Activated CD4-positive, alpha-beta memory T cell treated with anti-CD3 and anti-CD28 coated beads, Interleukin-2, amount 10 ng/mL, durations not matched to agents 7 days and 5 days (primary cell): Measurements from ENCODE around the gene CALR3. TPM values are rescaled to one million over a fixed set of nuclear protein-coding genes. Genes with fewer than 3 reads are reported as not detected.
A peak's percentile ranks its signal among the peaks of the same experiment; 100 is the strongest.
"Not testable (repeated sequence)": the region's sequence is repeated elsewhere in the genome, so short reads cannot be mapped to it uniquely, and the experiment has no call there.

Experiments
- CTCF ChIA-PET: fragments of 350-600 bp; sonication (Branson Sonifier 250); formaldehyde crosslinking; loops from one replicate; lab custom pipeline; 2021; ENCODE audit warnings: antibody characterized with exemption, inconsistent platforms; lab: Charles Lee
- POLR2A ChIA-PET: fragments of 350-600 bp; sonication (Branson Sonifier 250); formaldehyde crosslinking; loops from one replicate; lab custom pipeline; 2021; ENCODE audit warnings: antibody characterized with exemption; lab: Charles Lee
- DNase-seq: peaks from one replicate; pipeline ENCODE4 v3.0.0-alpha.2; 2020
- H3K27ac Mint-ChIP-seq: one replicate; pipeline ENCODE4 v1.8.0; 2021; ENCODE audit warnings: mild to moderate bottlenecking, mixed read lengths
- H3K27me3 Mint-ChIP-seq: one replicate; pipeline ENCODE4 v1.8.0; 2021; ENCODE audit warnings: mixed read lengths
- H3K36me3 Mint-ChIP-seq: one replicate; pipeline ENCODE4 v1.8.0; 2021; ENCODE audit warnings: low read depth, mixed read lengths
- H3K4me1 Mint-ChIP-seq: one replicate; pipeline ENCODE4 v1.8.0; 2021; ENCODE audit warnings: mixed read lengths
- H3K4me3 Mint-ChIP-seq: one replicate; pipeline ENCODE4 v1.8.0; 2021; ENCODE audit warnings: mild to moderate bottlenecking, mixed read lengths
- H3K9me3 Mint-ChIP-seq: one replicate; pipeline ENCODE4 v1.8.0; 2021; ENCODE audit warnings: mixed read lengths
- total RNA-seq, 2 experiments: library from RNA; stranded (reverse); gene quantifications; one replicate each; pipeline ENCODE4 v1.2.3, GENCODE V29; 2021

The CALR3 gene, protein sequence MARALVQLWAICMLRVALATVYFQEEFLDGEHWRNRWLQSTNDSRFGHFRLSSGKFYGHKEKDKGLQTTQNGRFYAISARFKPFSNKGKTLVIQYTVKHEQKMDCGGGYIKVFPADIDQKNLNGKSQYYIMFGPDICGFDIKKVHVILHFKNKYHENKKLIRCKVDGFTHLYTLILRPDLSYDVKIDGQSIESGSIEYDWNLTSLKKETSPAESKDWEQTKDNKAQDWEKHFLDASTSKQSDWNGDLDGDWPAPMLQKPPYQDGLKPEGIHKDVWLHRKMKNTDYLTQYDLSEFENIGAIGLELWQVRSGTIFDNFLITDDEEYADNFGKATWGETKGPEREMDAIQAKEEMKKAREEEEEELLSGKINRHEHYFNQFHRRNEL
- not detected for total RNA-seq

DNA sequence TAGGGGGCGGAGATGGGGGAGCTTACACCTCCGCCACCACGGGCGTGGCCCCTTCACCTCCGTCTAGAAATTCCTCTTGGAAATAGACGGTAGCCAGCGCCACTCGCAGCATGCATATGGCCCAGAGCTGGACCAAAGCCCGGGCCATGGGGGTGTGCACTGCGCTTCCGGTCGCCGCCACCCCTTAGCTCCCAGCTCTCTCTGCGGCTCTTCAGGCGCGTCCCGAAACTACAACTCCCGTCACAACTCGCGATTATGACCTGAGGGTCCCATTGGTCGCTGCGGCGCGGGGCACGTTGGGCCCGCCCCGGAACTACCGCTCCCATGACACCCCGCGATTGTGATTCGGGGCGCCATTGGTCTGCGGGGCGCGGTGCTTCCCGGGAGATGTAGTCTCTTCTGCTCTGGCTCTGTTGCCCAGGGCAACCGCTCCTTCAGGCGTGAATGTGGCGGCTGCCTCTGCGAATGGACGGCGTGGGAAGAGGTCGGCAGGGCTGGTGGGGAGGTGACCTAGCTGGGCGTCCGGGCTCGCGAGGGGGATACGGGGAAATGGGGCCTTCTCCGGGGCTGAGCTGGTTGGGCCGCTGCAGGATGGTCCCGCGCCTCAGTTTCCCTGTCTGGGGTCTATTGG is at the start of gene CALR3, which contains the start of gene C19orf44:
Gene CALR3 (minus strand): TSS at position 186 of the 631 bp plus-strand sequence. CDS start 38 bp downstream, at position 148.
Gene C19orf44 (plus strand): TSS at position 413 of the 631 bp plus-strand sequence. CDS start 4,399 bp downstream, outside the sequence.
- no peaks in the 10 kb centered on the region for H3K27me3 Mint-ChIP-seq
- no peaks in the 10 kb centered on the region for H3K9me3 Mint-ChIP-seq
- H3K4me3 Mint-ChIP-seq, result peak within 1 kb of the TSS; percentile 96
- DNase-seq, result peak; percentile 99
- POLR2A ChIA-PET, result interaction anchor here (0.6 to 1.8 kb wide), 9 partner anchors 25 to 165 kb away, joined by 3 to 8 read pairs (median 3); partner anchors contain the start of gene TMEM38A
- H3K36me3 Mint-ChIP-seq, result peaks cover 2% of the 10 kb centered on the region
- peaks cover 25% of the 10 kb centered on the region for H3K4me1 Mint-ChIP-seq
- peak within 1 kb of the TSS; percentile 71 for H3K27ac Mint-ChIP-seq
- CTCF ChIA-PET, result interaction anchor here (0.5 to 1.4 kb wide), 6 partner anchors 8 to 1922 kb away, joined by 3 to 4 read pairs (median 3); no protein-coding TSS in a partner anchor

DNA sequence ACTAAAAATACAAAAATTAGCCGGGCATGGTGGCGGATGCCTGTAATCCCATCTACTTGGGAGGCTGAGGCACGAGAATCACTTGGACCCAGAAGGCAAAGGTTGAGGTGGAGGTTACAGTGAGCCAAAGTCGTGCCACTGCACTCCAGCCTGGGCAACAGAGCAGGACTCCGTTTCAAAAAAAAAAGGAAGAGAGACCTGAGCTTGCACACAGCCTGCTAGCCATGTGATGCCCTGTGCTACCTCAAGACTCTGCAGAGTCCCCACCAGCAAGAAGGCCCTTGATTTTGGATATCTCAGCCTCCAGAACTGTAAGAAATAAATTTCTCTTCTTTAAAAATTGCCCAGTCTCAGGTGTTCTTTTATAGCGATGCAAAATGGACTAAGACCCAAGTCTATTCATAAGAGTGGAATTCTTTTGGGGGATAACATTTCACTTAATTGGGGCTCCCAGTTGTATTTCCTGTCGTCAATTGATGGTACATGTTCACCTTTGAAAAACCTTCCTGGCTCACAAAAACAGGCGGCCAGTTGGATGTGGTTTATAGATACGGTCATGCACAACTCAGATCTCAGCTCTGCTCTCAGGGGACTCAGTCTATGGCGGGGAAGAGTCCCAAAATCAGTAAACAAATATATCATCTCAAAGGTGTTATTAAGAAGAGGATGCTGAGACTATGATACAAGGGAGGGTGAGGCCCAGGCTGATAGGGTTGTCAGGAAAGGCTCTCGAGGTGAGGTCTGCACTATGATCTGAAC is 48.7 kb upstream of the CALR3 start:
- no peaks in the 10 kb centered on the region for H3K9me3 Mint-ChIP-seq
- H3K4me3 Mint-ChIP-seq, result peak overlapping the region; percentile 38
- H3K36me3 Mint-ChIP-seq, result peaks cover 29% of the 10 kb centered on the region
- DNase-seq, result no peak
- ChIA-PET POLR2A (interaction anchor here (2.6 to 3.1 kb wide), 3 partner anchors 22 to 83 kb away, joined by 5 to 29 read pairs (median 11); partner anchors contain the start of gene MED26), CTCF (no interaction called here)
- H3K27me3 Mint-ChIP-seq, result no peaks in the 10 kb centered on the region
- peaks cover 52% of the 10 kb centered on the region for H3K4me1 Mint-ChIP-seq
- peak overlapping the region; percentile 63 for H3K27ac Mint-ChIP-seq

DNA sequence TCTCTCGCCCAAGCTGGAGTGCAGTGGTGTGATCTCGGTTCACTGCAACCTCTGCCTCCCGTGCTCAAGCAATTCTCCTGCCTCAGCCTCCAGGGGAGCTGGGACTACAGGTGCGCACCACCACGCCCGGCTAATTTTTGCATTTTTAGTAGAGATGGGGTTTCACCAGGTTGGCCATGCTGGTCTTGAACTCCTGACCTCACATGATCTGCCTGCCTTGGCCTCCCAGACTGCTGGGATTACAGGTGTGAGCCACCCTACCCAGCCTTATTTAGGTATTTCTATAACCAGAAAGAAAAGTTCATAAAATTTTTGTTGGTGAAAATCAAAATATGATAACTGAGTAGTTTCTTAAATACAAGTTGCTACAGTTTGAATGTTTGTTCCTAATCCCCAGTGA is 47.8 kb upstream of the CALR3 start:
- H3K9me3 Mint-ChIP-seq, DNase-seq, H3K27me3 Mint-ChIP-seq: not testable (repeated sequence)
- Mint-ChIP-seq H3K4me3 (peak overlapping the region; percentile 88), H3K27ac (peak overlapping the region; percentile 89), H3K36me3 (peaks cover 36% of the 10 kb centered on the region), H3K4me1 (peaks cover 52% of the 10 kb centered on the region)
- POLR2A ChIA-PET, result interaction anchor here (0.6 to 3.1 kb wide), 12 partner anchors 11 to 217 kb away, joined by 3 to 29 read pairs (median 8); partner anchors contain the start of genes C19orf44, CALR3 and MED26
- CTCF ChIA-PET, result interaction anchor here (0.7 to 1.4 kb wide), 2 partner anchors 22 to 547 kb away, joined by 3 read pairs; no protein-coding TSS in a partner anchor

DNA sequence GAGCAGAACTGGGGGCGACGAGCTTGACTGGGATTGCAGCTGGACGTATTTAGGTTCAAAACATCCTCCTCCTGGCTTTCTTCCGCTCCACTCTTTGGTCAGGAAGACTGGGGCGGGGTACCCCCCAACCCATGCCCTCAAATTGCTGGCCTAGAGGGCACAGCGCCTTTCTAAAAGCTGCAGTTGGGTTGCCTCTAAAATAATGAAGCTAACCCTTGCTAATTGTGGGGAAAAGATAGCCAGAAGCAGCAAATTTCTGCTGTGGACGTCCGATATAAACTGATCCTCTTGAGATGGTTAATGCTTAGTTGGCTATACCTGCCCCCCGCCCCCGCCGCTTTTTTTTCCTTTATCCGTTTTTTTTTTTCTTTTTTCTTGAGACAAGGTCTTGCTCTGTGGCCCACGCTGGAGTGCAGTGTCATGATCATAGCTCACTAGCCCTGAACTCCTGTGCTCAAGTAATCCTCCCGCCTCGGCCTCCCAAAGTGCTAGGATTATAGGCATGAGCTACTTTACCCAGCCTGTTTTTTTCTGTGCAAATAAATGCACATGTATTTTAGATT is 47.0 kb upstream of the CALR3 start:
- peaks cover 54% of the 10 kb centered on the region for H3K4me1 Mint-ChIP-seq
- ChIA-PET CTCF (interaction anchor here (0.7 to 1.4 kb wide), 4 partner anchors 15 to 548 kb away, joined by 3 to 6 read pairs (median 3); no protein-coding TSS in a partner anchor), POLR2A (interaction anchor here (0.6 to 3.1 kb wide), 19 partner anchors 11 to 399 kb away, joined by 3 to 29 read pairs (median 4); partner anchors contain the start of genes C19orf44, CALR3, MED26 and TMEM38A)
- H3K27ac Mint-ChIP-seq, result peak overlapping the region; percentile 89
- peaks cover 43% of the 10 kb centered on the region for H3K36me3 Mint-ChIP-seq
- no peaks in the 10 kb centered on the region for H3K9me3 Mint-ChIP-seq
- peak overlapping the region; percentile 88 for H3K4me3 Mint-ChIP-seq
- DNase-seq, result no peak
- H3K27me3 Mint-ChIP-seq, result no peaks in the 10 kb centered on the region

DNA sequence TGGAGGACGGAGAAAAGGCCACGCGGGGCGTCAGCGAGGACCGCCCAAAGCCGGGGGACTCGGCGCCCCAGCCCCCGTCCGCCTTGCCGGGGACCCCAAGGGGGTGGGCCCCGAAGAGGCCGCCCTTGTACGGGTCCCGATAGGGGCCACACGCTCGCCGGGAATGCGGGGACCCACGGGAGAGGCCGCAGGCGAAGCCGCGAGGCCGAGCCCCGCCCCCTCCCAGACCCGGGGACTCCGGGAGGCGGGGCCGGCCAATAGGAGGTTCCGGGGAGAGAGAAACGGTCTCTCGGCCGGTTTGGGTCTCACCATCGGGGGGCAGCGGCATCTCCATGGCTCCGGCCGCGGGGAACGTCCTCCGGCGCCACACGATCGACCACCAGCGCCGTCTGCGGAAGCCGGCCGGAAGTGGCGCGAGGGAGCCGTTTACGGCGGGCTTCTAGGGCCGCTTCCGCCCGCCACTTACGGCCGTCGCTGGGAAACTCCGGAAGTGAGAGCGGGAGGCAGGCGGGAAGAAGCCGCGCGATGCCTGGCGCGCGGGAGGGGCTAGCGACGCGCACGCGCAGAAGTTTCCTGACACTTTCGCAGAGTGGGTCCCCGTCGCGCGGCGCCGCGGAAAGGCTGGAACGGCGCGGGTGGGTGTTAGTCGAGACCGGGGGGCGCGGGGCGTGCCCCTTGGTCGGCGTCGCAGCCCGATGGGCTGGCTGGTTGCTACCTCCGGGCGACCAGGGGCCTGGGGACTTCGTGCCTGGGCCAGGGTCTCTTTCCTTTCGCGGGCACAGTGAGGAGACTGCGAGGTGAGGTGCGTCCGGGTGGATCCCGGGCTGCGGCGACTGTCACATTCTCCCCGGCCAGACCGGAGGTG is 46.3 kb upstream of the CALR3 start, which contains the start of gene CHERP:
Gene CHERP (minus strand): TSS at position 393 of the 865 bp plus-strand sequence. CDS start 59 bp downstream, at position 334.
- CTCF ChIA-PET, result interaction anchor here (0.8 to 1.4 kb wide), 5 partner anchors 14 to 159 kb away, joined by 3 to 6 read pairs (median 3); no protein-coding TSS in a partner anchor
- H3K36me3 Mint-ChIP-seq, result peaks cover 49% of the 10 kb centered on the region

DNA sequence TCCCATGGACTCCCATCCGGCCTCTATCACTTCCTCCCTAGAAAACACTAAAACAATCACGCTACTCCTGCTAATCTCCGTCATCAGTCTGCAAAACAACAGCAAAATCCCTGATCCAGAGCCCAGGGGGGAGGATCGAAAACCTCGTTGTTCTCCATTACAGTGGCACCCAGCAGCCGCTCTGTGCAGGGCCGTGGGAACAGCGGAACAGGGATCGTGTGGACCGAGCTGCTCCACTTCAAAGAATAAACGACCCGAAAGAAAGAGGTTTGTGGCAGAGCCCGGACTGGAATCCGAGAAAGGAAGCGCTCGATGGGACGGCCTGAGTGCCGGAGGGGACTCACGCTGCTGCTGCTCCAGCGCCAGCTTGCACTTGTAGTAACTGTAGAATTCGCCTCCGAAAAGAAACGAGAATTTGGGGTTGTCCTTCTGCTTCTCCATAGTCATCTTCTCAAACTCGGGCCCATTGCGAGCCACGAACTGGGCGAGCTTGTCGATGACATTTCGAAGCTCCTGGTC is 45.6 kb upstream of the CALR3 start:
- no peaks in the 10 kb centered on the region for H3K27me3 Mint-ChIP-seq
- H3K36me3 Mint-ChIP-seq, result peaks cover 52% of the 10 kb centered on the region
- H3K27ac Mint-ChIP-seq, result peak overlapping the region; percentile 70
- peak; percentile 29 for DNase-seq
- POLR2A ChIA-PET, result interaction anchor here (0.7 to 2.5 kb wide), 11 partner anchors 20 to 119 kb away, joined by 3 to 19 read pairs (median 4); partner anchors contain the start of genes C19orf44, CALR3, MED26 and SLC35E1
- peaks cover 55% of the 10 kb centered on the region for H3K4me1 Mint-ChIP-seq
- peak overlapping the region; percentile 88 for H3K4me3 Mint-ChIP-seq
- no peaks in the 10 kb centered on the region for H3K9me3 Mint-ChIP-seq
- CTCF ChIA-PET, result interaction anchor here (0.9 to 1.4 kb wide), 2 partner anchors 32 to 159 kb away, joined by 3 read pairs; no protein-coding TSS in a partner anchor

More for the DNA sequence above, 46.3 kb upstream of the CALR3 start, which contains the start of gene CHERP:
- peak; percentile 95 for DNase-seq
- Mint-ChIP-seq H3K4me3 (peak within 1 kb of the TSS; percentile 88), H3K27me3 (no peaks in the 10 kb centered on the region), H3K9me3 (no peaks in the 10 kb centered on the region), H3K4me1 (peaks cover 57% of the 10 kb centered on the region), H3K27ac (peak within 1 kb of the TSS; percentile 89)
- POLR2A ChIA-PET, result interaction anchor here (0.6 to 3.1 kb wide), 25 partner anchors 12 to 398 kb away, joined by 3 to 29 read pairs (median 4); partner anchors contain the start of genes C19orf44, CALR3, MED26 and SLC35E1

DNA sequence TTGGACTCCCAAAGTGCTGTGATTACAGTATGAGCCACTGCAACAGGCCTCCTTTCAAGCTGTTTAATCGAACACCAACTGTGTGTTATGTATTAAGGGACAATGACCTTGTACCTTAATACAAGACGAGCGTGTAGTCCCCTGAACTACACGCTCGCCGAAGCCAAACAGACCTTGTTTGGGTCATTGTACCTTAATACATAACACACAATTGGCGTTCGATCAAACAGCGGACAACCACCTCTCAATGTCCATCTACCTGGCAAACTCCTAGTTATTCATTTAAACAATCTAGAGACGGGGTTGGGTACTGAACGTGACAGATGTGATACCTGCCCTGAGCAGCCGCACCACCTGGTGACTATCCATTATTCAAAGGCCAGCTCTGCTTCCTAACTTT is 45.0 kb upstream of the CALR3 start:
- ChIA-PET POLR2A (interaction anchor here (0.8 to 2.2 kb wide), 7 partner anchors 19 to 120 kb away, joined by 3 to 11 read pairs (median 4); partner anchors contain the start of genes MED26, SLC35E1 and TMEM38A), CTCF (interaction anchor here (1.4 kb wide), 1 partner anchor 33 kb away, joined by 3 read pairs; no protein-coding TSS in a partner anchor)
- H3K36me3 Mint-ChIP-seq, result peaks cover 54% of the 10 kb centered on the region
- H3K27ac Mint-ChIP-seq, result peak overlapping the region; percentile 70
- no peaks in the 10 kb centered on the region for H3K9me3 Mint-ChIP-seq
- no peaks in the 10 kb centered on the region for H3K27me3 Mint-ChIP-seq
- peaks cover 53% of the 10 kb centered on the region for H3K4me1 Mint-ChIP-seq
- peak overlapping the region; percentile 88 for H3K4me3 Mint-ChIP-seq
- no peak for DNase-seq

DNA sequence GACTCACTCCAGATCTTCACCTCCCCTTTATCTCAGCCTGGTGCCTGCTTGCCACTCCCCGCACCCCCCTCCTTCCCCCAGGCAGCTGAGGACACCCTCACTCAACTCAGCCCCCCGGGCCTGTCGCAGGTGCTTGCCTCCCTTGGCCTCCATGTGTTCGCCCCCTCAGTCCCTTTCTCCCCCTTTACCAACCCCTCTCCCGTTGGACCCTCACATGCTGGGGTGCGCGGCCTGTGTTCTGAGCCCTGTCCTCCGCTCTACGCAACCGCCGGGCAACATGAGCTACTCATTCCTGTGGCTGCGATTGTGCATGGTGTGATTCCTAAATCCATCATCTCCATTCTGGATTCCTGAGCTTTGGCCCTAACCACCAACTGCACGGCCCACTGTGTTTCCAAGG is 41.1 kb upstream of the CALR3 start:
- Mint-ChIP-seq H3K9me3 (no peaks in the 10 kb centered on the region), H3K4me1 (peaks cover 34% of the 10 kb centered on the region), H3K27me3 (no peaks in the 10 kb centered on the region), H3K36me3 (peaks cover 58% of the 10 kb centered on the region), H3K27ac (no peak overlapping the region), H3K4me3 (no peak overlapping the region)
- POLR2A ChIA-PET, result no interaction called here
- CTCF ChIA-PET, result no interaction called here
- no peak for DNase-seq

DNA sequence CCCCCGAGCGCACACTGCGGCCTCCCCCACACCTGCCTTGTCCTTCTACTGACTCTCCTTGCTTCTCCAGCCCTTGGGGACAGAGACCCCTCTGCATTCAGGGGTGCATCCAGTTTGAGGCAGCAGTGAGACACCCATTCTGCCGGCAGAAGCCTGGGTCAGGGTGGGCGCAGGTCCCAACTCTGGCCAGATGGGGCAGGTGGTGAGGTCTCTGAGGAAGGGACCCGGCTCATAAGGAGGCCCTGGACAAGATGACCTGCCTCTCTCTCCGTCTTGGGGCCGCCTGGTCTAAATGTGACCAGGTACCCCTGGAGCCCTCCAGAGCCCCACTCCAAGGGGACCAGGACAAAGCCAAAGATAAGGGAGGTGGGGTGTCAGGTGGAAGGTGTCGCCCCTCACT is 40.2 kb upstream of the CALR3 start:
- Mint-ChIP-seq H3K9me3 (no peaks in the 10 kb centered on the region), H3K27me3 (no peaks in the 10 kb centered on the region), H3K4me3 (no peak overlapping the region), H3K36me3 (peaks cover 60% of the 10 kb centered on the region), H3K27ac (no peak overlapping the region), H3K4me1 (peaks cover 27% of the 10 kb centered on the region)
- ChIA-PET POLR2A (no interaction called here), CTCF (no interaction called here)
- no peak for DNase-seq

DNA sequence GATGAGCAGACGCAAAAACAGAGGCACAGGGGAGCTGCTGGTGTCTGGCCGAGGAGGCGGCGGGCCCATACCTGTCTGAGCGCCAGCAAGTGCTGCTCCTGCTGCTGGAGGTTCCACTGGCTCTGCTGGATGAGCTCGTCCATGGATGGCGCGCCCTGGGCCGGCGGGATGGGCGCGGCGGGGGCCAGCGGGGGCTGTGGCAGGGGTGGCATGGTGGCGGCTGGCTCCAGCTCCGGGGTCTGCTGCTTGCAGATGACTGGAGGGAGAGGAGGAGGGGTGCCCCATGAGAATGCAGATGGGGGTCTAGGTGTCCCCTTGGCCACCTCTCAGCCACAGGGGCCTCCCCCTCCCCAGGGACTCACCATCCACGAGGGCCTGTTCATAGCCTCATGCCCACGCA is 39.4 kb upstream of the CALR3 start:
- no peak overlapping the region for H3K27ac Mint-ChIP-seq
- H3K36me3 Mint-ChIP-seq, result peaks cover 61% of the 10 kb centered on the region
- DNase-seq, result no peak
- no peaks in the 10 kb centered on the region for H3K9me3 Mint-ChIP-seq
- H3K4me1 Mint-ChIP-seq, result peaks cover 22% of the 10 kb centered on the region
- H3K4me3 Mint-ChIP-seq, result no peak overlapping the region
- POLR2A ChIA-PET, result no interaction called here
- H3K27me3 Mint-ChIP-seq, result no peaks in the 10 kb centered on the region
- CTCF ChIA-PET, result interaction anchor here (0.9 kb wide), 1 partner anchor 29 kb away, joined by 3 read pairs; no protein-coding TSS in a partner anchor
